Stimulated activated CD4-positive, alpha-beta T cell treated with anti-CD3 and anti-CD28 coated beads, Interleukin-1b, Interleukin-23, amount 100 ng/mL, for 4 hours (primary cell): Measurements from ENCODE around the gene BCAT1.
"Not testable (repeated sequence)": the region's sequence is repeated elsewhere in the genome, so short reads cannot be mapped to it uniquely, and the experiment has no call there.

Experiments
- DNase-seq, 2 donors: peaks; one replicate each; pipeline ENCODE4 v3.0.0-alpha.2; 2020; ENCODE audit warnings: low read depth in 2 of 2

BCAT1 gene

DNA sequence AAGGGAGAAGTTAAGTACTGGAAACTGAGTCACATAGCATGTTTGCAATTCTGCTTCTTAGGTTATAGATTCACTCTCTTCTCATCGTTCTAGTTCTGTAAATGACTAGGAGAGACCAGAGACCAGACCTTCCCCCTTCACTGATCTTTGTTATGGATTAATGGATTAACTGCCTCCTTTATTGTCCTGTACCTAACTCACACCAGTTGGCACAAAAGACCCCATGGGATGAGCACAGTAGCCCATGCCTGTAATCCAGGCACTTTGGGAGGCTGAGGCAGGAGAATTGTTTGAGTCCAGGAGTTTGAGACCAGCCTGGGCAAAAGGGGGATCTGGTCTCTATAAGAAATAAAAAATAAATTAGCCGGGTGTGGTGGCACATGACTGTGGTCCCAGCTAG is 20.8 kb downstream of the BCAT1 start:
- no peak for DNase-seq

DNA sequence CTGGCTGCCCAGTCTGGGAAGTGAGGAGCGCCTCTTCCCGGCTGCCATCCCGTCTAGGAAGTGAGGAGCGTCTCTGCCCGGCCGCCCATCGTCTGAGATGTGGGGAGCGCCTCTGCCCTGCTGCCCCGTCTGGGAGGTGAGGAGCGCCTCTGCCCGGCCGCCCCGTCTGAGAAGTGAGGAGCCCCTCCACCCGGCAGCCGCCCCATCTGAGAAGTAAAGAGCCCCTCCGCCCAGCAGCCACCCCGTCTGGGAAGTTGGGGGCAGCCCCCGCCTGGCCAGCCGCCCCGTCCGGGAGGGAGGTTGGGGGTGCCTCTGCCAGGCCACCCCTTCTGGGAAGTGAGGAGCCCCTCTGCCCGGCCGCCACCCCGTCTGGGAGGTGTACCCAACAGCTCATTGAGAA is 22.8 kb downstream of the BCAT1 start:
- not testable (repeated sequence) for DNase-seq

- DNase-seq = no peak
Observed at GRCh38 chr12:24922090-24922489, 26.8 kb downstream of the BCAT1 start.

DNA sequence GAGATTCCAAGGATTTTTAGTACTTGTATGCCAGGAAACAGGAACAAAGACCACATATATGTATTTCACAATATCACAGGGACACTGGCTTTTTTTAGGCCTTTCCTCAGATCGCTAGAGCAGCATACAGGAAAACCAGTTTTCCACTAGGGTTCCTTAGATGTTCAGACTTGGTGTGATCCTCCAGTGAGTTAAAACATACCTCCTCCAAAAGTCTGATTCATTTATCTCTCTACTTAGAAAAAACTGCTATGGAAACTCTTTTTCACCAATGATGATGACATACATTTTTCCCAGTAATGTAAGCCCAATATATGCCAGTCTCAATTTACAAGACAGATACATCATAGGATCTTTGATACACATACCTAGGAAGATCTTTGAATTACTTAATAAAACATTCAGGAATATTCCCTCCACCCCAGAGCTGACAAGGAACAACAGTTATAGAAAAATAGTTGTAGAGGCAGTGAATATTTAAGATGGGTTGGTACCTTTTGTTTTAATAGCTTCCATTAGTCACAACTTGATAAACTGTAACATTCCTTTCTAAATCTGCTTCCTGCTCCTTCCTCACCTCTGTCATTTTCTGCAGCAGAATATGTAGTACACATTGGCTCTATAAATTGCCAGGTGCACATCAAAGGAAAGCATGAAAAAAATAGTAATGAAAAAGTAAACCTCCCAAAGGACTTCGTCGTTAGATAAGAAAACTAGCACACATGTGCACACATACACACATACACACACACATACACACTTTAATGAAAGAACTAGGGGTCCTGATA is 27.5 kb downstream of the BCAT1 start:
- DNase-seq = no peak

DNA sequence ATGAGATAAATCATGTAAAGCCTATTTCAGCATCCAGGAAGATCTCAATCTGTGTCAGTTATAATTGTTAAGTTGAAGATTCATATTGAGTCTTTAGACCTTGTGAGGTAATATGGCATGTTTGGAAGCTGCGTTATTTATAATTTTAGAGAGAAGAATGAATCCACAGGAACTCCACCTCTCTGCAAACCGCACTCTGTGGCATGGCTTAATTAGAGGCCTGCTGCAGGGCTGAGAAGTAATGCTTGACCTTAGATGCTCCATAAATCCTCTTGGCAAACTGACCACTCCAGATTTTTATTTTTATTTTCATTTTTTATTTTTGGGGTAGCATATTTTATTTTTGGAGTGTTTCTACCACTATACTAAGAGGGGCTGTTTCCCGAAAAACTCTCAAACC is 28.8 kb downstream of the BCAT1 start:
- DNase-seq = no peak

GRCh38 chr12:24919346-24920001 is 29.4 kb downstream of the BCAT1 start:
- no peak for DNase-seq

DNA sequence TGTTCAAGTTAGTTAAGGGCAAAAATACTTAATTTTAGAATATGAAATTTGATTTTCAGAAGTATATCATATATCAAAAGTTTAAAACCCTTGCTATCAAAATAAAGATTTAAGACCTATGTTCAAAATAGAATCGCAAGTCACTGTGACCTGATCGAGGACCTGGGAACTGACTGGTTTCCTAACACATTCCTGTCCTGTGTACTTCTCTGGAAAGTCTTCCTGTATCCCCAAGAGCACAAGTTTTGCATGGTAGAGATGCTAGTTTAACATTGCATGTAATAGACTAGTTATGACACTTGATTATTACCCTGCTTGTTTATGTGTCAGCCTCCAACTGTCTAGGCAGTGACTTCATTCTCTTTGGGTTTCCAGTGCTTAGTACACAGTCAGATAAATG is 30.3 kb downstream of the BCAT1 start:
- DNase-seq = no peak

GRCh38 chr12:24915501-24915900 is 33.4 kb downstream of the BCAT1 start:
- no peak for DNase-seq

- DNase-seq = no peak
Observed at GRCh38 chr12:24913953-24914352, 34.9 kb downstream of the BCAT1 start.

- no peak for DNase-seq
Observed at GRCh38 chr12:24913130-24913529, 35.8 kb downstream of the BCAT1 start.

- no peak for DNase-seq
Observed at GRCh38 chr12:24911271-24911791, 37.6 kb downstream of the BCAT1 start.

DNA sequence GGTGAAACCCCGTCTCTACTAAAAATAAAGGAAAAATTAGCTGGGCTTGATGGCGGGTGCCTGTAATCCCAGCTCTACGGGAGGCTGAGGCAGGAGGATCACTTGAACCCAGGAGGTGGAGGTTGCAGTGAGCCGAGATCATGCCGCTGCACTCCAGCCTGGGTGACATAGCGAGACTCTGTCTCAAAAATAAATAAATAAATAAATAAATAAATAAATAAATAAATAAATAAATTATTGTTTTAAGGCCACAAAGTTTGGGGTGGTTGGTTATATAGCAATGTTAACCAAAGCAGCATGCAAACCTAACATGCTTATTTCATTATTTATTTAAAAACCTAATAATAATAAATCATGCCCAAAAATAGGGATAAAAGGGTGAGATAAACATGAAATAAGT is 38.7 kb downstream of the BCAT1 start:
- DNase-seq = not testable (repeated sequence)

GRCh38 chr12:24909667-24910066 is 39.2 kb downstream of the BCAT1 start:
- DNase-seq = no peak

GRCh38 chr12:24907464-24907863 is 41.4 kb downstream of the BCAT1 start:
- no peak for DNase-seq

GRCh38 chr12:24906141-24906540 is 42.8 kb downstream of the BCAT1 start:
- no peak for DNase-seq

DNA sequence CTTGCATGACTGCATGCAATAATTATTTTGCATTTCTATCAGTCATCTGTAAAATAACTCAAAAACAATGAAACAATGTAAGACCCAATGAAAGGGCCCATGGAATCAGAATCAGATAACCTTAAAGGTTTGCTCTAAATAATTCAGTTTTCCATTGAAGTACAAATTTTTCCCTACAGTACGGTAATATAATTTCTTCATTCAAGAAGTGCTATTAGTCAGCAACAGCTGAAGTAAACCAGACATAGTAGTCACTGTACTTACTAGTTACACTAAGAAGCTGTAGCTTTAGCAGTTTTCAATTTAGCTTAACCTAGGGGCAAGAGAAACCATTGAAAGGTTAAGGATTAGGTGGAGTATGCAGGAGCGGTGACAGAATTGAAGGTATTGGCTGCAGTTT is 43.5 kb downstream of the BCAT1 start:
- no peak for DNase-seq

DNA sequence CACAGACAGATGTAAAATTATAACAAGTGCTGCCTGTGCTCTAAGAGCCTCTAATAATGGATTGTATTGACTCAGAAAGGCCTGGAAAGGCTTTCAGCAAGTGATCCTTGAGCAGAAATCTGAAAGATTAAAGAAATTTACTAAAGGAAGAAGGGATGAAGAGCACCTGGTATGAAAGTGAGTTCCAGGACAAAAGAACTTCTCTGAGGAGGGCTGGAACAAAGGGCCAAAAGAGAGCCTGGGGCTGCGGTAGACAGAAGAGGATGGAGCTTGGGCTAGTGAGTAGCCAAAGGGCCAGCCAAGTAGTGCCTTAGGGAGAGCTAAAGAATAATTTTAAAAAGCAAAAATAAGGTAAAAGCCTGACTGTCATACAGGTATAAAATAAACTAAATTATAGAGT is 44.0 kb downstream of the BCAT1 start:
- no peak for DNase-seq

DNA sequence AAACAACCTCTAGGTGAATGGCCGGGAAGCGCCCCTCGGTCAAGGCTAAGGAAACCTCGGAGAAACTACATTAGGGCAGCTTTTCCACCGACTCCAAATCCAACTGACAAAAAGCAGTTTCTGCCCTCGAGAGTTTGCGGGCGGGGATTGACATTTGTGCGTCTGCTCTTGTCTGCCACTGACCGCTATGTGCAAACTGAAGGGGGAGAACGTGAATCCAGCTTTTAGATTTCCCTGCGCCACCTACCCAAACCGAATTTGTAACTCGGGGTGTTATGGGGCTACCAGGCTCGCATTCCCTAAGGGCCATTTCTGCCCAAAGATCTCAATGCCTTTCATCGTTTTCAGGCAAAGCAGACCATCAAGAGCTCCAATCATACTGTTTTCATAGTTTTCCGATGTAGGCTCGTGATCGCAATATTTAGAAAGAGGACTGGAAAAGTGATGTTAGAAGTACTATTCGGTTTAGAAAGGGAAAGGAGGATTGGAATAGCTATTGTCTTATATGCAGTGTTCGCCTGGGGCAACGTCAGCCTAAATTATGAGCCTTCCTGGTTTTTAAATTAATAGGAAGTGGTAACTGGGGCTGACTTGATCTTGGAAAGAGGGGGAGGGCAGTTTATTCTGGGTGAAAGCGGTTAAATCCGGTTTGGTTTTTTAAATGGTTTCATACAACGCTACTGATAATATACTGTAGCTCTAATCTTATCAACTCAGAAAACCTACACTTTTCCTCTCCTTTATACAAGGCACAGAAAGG is 45.4 kb downstream of the BCAT1 start:
- no peak for DNase-seq

DNA sequence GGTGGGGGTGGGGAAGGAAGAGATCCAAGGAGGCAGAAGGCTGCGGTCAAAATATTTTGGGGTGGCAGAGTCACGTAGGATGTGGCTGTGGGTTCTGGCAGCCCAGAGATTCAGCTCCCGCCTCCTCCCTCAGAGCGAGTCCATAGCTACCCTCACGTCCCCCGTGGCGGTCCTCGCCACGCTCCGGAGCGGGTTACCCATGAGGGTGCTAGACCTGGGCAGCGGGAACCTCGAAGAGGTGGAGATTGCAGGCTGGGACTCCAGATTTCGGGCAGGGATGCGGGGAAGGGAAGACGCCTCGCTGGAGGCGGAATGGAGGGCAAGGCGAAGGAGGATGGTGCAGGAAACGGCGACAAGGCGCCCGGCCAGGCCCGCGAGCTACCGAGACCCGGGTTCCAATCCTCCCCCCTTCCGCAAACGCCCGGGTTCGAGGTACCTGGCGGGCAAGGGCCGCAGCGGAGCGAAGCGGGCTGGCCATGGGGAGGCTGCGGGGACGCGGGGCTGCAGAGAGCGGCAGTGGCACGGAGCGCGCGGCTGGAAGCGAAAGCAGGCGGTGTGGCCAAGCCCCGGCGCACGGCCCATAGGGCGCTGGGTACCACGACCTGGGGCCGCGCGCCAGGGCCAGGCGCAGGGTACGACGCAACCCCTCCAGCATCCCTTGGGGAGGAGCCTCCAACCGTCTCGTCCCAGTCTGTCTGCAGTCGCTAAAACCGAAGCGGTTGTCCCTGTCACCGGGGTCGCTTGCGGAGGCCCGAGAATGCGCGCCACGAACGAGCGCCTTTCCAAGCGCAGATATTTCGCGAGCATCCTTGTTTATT is 46.2 kb downstream of the BCAT1 start:
- no peak for DNase-seq

GRCh38 chr12:24901576-24902461 is 47.1 kb downstream of the BCAT1 start:
- DNase-seq = no peak

- DNase-seq = no peak
Observed at GRCh38 chr12:24900196-24900595, 48.7 kb downstream of the BCAT1 start.
